IMR-90 (cell line): ENCODE results near the gene RPUSD1. TPM values are rescaled to one million over a fixed set of nuclear protein-coding genes. Genes with fewer than 3 reads are reported as not detected.

Experiments used
- ATAC-seq: fragments of 200-7000 bp; cut with Tn5 transposase; 2 replicates; pipeline ENCODE4 v1.9.1; 2020; ENCODE audit warnings: low read depth, mild to moderate bottlenecking, moderate library complexity
- BruUV-seq: library from RNA; stranded (reverse); fragments of 400-500 nt; replicated peaks from 2 replicates; lab custom pipeline; 2021; lab: Mats Ljungman, UMichigan
- CTCF ChIA-PET: fragments of 300-600 bp; formaldehyde crosslinking; extraction: SDS; loops from one replicate; lab custom pipeline; 2021; ENCODE audit warnings: antibody characterized with exemption; lab: Yijun Ruan, JAX
- POLR2A ChIA-PET: fragments of 300-600 bp; sonication (Branson Sonifier 250); formaldehyde crosslinking; loops from one replicate; lab custom pipeline; 2022; ENCODE audit warnings: antibody characterized with exemption; ENCODE audit not compliant: unreplicated experiment; lab: Charles Lee
- DNase-seq: peaks from one replicate; pipeline ENCODE4 v3.0.0; 2013
- H2AFZ ChIP-seq: replicated peaks from 2 replicates; pipeline ENCODE3; 2013; ENCODE audit warnings: low read length, mild to moderate bottlenecking; ENCODE audit not compliant: poor library complexity
- H2AK5ac ChIP-seq: 2 replicates; pipeline ENCODE4 v1.6.1; 2013; ENCODE audit warnings: low read depth, low read length, inconsistent platforms
- H2AK9ac ChIP-seq: replicated peaks from 2 replicates; pipeline ENCODE3; 2013; ENCODE audit warnings: mild to moderate bottlenecking, low read depth, low read length, moderate library complexity; ENCODE audit not compliant: poor library complexity
- H2BK120ac ChIP-seq: 2 replicates; pipeline ENCODE4 v1.6.1; 2013; ENCODE audit warnings: low read depth, low read length, inconsistent platforms
- H2BK15ac ChIP-seq: 3 replicates; pipeline ENCODE4 v1.6.1; 2013; ENCODE audit warnings: low read depth, low read length, inconsistent platforms
- H2BK20ac ChIP-seq: 2 replicates; pipeline ENCODE4 v1.6.1; 2013; ENCODE audit warnings: low read depth, mild to moderate bottlenecking, inconsistent platforms, low read length, moderate library complexity
- H2BK5ac ChIP-seq: 2 replicates; pipeline ENCODE4 v1.6.1; 2013; ENCODE audit warnings: mild to moderate bottlenecking, low read depth, low read length, inconsistent platforms; ENCODE audit not compliant: poor library complexity, severe bottlenecking
- H3K14ac ChIP-seq: replicated peaks from 2 replicates; pipeline ENCODE4 v1.6.1; 2013; ENCODE audit warnings: low read depth, low read length, inconsistent platforms
- H3K18ac ChIP-seq: 2 replicates; pipeline ENCODE4 v1.6.1; 2013; ENCODE audit warnings: low read depth, low read length, control low read depth
- H3K23ac ChIP-seq: 2 replicates; pipeline ENCODE4 v1.6.1; 2013; ENCODE audit warnings: low read depth, low read length, inconsistent platforms
- H3K27ac ChIP-seq: 2 replicates; pipeline ENCODE4 v1.5.1; 2013; ENCODE audit warnings: mild to moderate bottlenecking, control low read depth, low read length; ENCODE audit not compliant: insufficient read depth
- H3K27me3 ChIP-seq: 2 replicates; pipeline ENCODE4 v1.6.1; 2013; ENCODE audit warnings: low read length; ENCODE audit not compliant: control insufficient read depth, insufficient read depth
- H3K36me3 ChIP-seq: 2 replicates; pipeline ENCODE4 v1.6.1; 2013; ENCODE audit warnings: low read length, mixed read lengths; ENCODE audit not compliant: control insufficient read depth, insufficient read depth
- H3K4ac ChIP-seq: 2 replicates; pipeline ENCODE4 v1.6.1; 2013; ENCODE audit warnings: low read depth, low read length, inconsistent platforms
- H3K4me1 ChIP-seq: 2 replicates; pipeline ENCODE4 v1.6.1; 2013; ENCODE audit warnings: low read length, mixed read lengths; ENCODE audit not compliant: control insufficient read depth, insufficient read depth
- H3K4me2 ChIP-seq: 2 replicates; pipeline ENCODE4 v1.6.1; 2013; ENCODE audit warnings: low read depth, mild to moderate bottlenecking, control low read depth, low read length, moderate library complexity
- H3K4me3 ChIP-seq: 2 replicates; pipeline ENCODE4 v1.5.1; 2013; ENCODE audit warnings: low read depth, mild to moderate bottlenecking, control low read depth, low read length, moderate library complexity; ENCODE audit not compliant: insufficient read depth
- H3K56ac ChIP-seq: 2 replicates; pipeline ENCODE4 v1.6.1; 2013; ENCODE audit warnings: low read length, inconsistent platforms; ENCODE audit not compliant: insufficient read depth; ENCODE audit errors: extremely low read depth
- H3K79me1 ChIP-seq, 2 experiments: 2 replicates each; pipeline ENCODE4 v1.6.1; 2013; ENCODE audit warnings: low read length in 2 of 2, inconsistent platforms in 1 of 2, low read depth in 1 of 2
- H3K9ac ChIP-seq: 2 replicates; pipeline ENCODE4 v1.6.1; 2013; ENCODE audit warnings: low read depth, low read length, control low read depth
- H3K9me1 ChIP-seq: 2 replicates; pipeline ENCODE4 v1.6.1; 2013; ENCODE audit warnings: low read length, inconsistent platforms; ENCODE audit not compliant: insufficient read depth
- H3K9me3 ChIP-seq: 2 replicates; pipeline ENCODE4 v1.6.1; 2013; ENCODE audit warnings: low read length; ENCODE audit not compliant: control insufficient read depth, insufficient read depth
- H4K20me1 ChIP-seq: 2 replicates; pipeline ENCODE4 v1.6.1; 2013; ENCODE audit warnings: low read length, inconsistent platforms; ENCODE audit not compliant: insufficient read depth
- H4K5ac ChIP-seq: 2 replicates; pipeline ENCODE4 v1.6.1; 2013; ENCODE audit warnings: mild to moderate bottlenecking, low read depth, low read length, control low read depth
- H4K8ac ChIP-seq, 2 experiments: 2 replicates each; pipeline ENCODE4 v1.6.1; 2013; ENCODE audit warnings: low read depth in 2 of 2, low read length in 2 of 2, control low read depth in 1 of 2, inconsistent platforms in 1 of 2
- H4K91ac ChIP-seq: 2 replicates; pipeline ENCODE4 v1.6.1; 2013; ENCODE audit warnings: low read depth, low read length, inconsistent platforms; ENCODE audit not compliant: insufficient read depth
- BHLHE40 ChIP-seq: fragments of 150-350 bp; IDR thresholded peaks from 2 replicates; pipeline ENCODE4 v1.6.1; 2016; ENCODE audit warnings: mild to moderate bottlenecking, low read depth, low read length
- CEBPB ChIP-seq: IDR thresholded peaks from 2 replicates; pipeline ENCODE4 v1.6.1; 2012; ENCODE audit warnings: low read depth, low read length, improper control_type of control experiment
- CHD1 ChIP-seq: IDR thresholded peaks from 2 replicates; pipeline ENCODE4 v1.6.1; 2012; ENCODE audit warnings: low read depth, low read length, improper control_type of control experiment
- ELK1 ChIP-seq: fragments of 150-350 bp; IDR thresholded peaks from 2 replicates; pipeline ENCODE4 v1.6.1; 2016; ENCODE audit warnings: low read depth, mild to moderate bottlenecking, low read length, moderate library complexity, borderline replicate concordance
- FOS ChIP-seq: fragments of 150-350 bp; IDR thresholded peaks from 2 replicates; pipeline ENCODE4 v1.6.1; 2016; ENCODE audit warnings: low read depth, low read length
- MAFK ChIP-seq: IDR thresholded peaks from 2 replicates; pipeline ENCODE4 v1.6.1; 2012; ENCODE audit warnings: low read depth, low read length, improper control_type of control experiment
- MAZ ChIP-seq: IDR thresholded peaks from 2 replicates; pipeline ENCODE4 v1.6.1; 2012; ENCODE audit warnings: low read depth, mild to moderate bottlenecking, low read length, improper control_type of control experiment, moderate library complexity, borderline replicate concordance
- MXI1 ChIP-seq: IDR thresholded peaks from 2 replicates; pipeline ENCODE4 v1.6.1; 2012; ENCODE audit warnings: low read depth, mild to moderate bottlenecking, low read length, moderate library complexity, borderline replicate concordance
- NFE2L2 ChIP-seq: fragments of 150-350 bp; IDR thresholded peaks from 2 replicates; pipeline ENCODE4 v1.6.1; 2016; ENCODE audit warnings: low read depth, mild to moderate bottlenecking, low read length
- POLR2A ChIP-seq: IDR thresholded peaks from 2 replicates; pipeline ENCODE4 v1.6.1; 2012; ENCODE audit warnings: mild to moderate bottlenecking, low read depth, low read length
- RAD21 ChIP-seq: IDR thresholded peaks from 2 replicates; pipeline ENCODE4 v1.6.1; 2012; ENCODE audit warnings: low read length, improper control_type of control experiment
- RCOR1 ChIP-seq: IDR thresholded peaks from 2 replicates; pipeline ENCODE4 v1.6.1; 2012; ENCODE audit warnings: mild to moderate bottlenecking, low read length, improper control_type of control experiment; ENCODE audit not compliant: insufficient replicate concordance
- RFX5 ChIP-seq: IDR thresholded peaks from 2 replicates; pipeline ENCODE4 v1.8.0; 2012; ENCODE audit warnings: low read depth, mild to moderate bottlenecking, low read length, moderate library complexity
- SMC3 ChIP-seq: fragments of 150-350 bp; IDR thresholded peaks from 2 replicates; pipeline ENCODE4 v1.6.1; 2016; ENCODE audit warnings: low read depth, mild to moderate bottlenecking, antibody characterized with exemption, low read length, moderate library complexity
- USF2 ChIP-seq: fragments of 150-350 bp; IDR thresholded peaks from 2 replicates; pipeline ENCODE4 v1.6.1; 2017; ENCODE audit warnings: mild to moderate bottlenecking, antibody characterized with exemption, low read length, low read depth
- WGBS, 2 experiments: methylation state at CpG; one replicate each; pipeline versions ENCODE4 v1.1.5 to v1.1.7; 2013; ENCODE audit warnings: missing lambda C conversion rate in 2 of 2; ENCODE audit not compliant: insufficient read length in 1 of 2; ENCODE audit errors: extremely low coverage in 2 of 2; 5-methylcytosine and 5-hydroxymethylcytosine counted together
- dilution Hi-C: fragments of 300-500 bp; cut with HindIII; formaldehyde crosslinking; loops from one replicate; pipeline ENCODE4 v1.14.3; 2018; ENCODE audit warnings: low sequenced_read_pairs; ENCODE audit not compliant: unreplicated experiment
- in situ Hi-C: fragments of 300-500 bp; cut with MboI; formaldehyde crosslinking; loops from 3 replicates; pipeline ENCODE4 v1.14.3; 2019; ENCODE audit warnings: low sequenced_read_pairs, inconsistent platforms, mixed read lengths
- intact Hi-C: fragments of 100-400 bp; cut with micrococcal nuclease; formaldehyde crosslinking; loops from 2 replicates; pipeline ENCODE4 v1.10.0; 2022
- polyA plus RNA-seq, 3 experiments: library from polyadenylated mRNA; depleted of rRNA; stranded (reverse); fragments of >200 nt; gene quantifications; 2 replicates each; pipeline ENCODE4 v1.2.3, GENCODE V29; 2012; ENCODE audit warnings: low replicate concordance in 1 of 3
- total RNA-seq: library from RNA; depleted of rRNA; stranded (reverse); fragments of >200 nt; gene quantifications from 2 replicates; pipeline ENCODE4 v1.2.3, GENCODE V29; 2012
- TF ChIP-seq, protein P1 (sequence below): conservative IDR thresholded peaks from 2 replicates; pipeline ENCODE4 v1.5.1; 2012; ENCODE audit warnings: mild to moderate bottlenecking, low read depth, low read length, improper control_type of control experiment

Gene RPUSD1
- total and polyA plus RNA-seq, 2 of the 4 experiments (the other 2 are of a cell fraction) = 13.1 to 32.3 TPM

- intact Hi-C loops = no loop called here
- Histone ChIP-seq H2BK15ac (no peak overlapping the region), H3K27ac (no peak overlapping the region), H3K9ac (no peak overlapping the region), H3K79me1 (no peaks in the 10 kb centered on the region), H3K4me3 (no peak overlapping the region), H3K18ac (no peak overlapping the region), H4K5ac (no peak overlapping the region), H2AK5ac (no peak overlapping the region), H3K23ac (no peak overlapping the region), H3K4ac (no peak overlapping the region), H3K9me1 (no peaks in the 10 kb centered on the region), H3K9me3 (peaks cover 23% of the 10 kb centered on the region), H2BK5ac (no peak overlapping the region), H2BK20ac (no peak overlapping the region), H2AK9ac (no peak overlapping the region), H3K4me2 (no peak overlapping the region), H3K27me3 (peaks cover under 1% of the 10 kb centered on the region; the same call in 1 of the 2 replicates), H3K14ac (no peak overlapping the region), H3K56ac (no peak overlapping the region), H3K4me1 (no peaks in the 10 kb centered on the region), H3K36me3 (no peaks in the 10 kb centered on the region), H2BK120ac (no peak overlapping the region), H2AFZ (no peak overlapping the region), H4K20me1 (no peaks in the 10 kb centered on the region), H4K8ac (no peak overlapping the region), H4K91ac (no peak overlapping the region)
- in situ Hi-C loops = no loop called here
- ChIA-PET CTCF (no interaction called here), POLR2A (no interaction called here)
- WGBS, 2 experiments = 86% methylated on average over 10 of the region's 35 CpGs; no CpG with 5 or more reads in 1 of the 2 experiments
- dilution Hi-C loops = no loop called here
- DNase-seq (no peak), ATAC-seq (no peak)
- no peak for TF ChIP-seq SMC3
- no peak for TF ChIP-seq RCOR1
- TF ChIP-seq CEBPB = no peak
- no peak for TF ChIP-seq ELK1
- TF ChIP-seq NFE2L2 = no peak
- no peak for TF ChIP-seq MAZ
- TF ChIP-seq FOS = no peak
- no peak for TF ChIP-seq MXI1
- no peak for TF ChIP-seq RAD21
- no peak for TF ChIP-seq RFX5
- no peak for TF ChIP-seq BHLHE40
- TF ChIP-seq CHD1 = no peak
- TF ChIP-seq MAFK = no peak
- TF ChIP-seq USF2 = no peak
- TF ChIP-seq, protein P1, sequence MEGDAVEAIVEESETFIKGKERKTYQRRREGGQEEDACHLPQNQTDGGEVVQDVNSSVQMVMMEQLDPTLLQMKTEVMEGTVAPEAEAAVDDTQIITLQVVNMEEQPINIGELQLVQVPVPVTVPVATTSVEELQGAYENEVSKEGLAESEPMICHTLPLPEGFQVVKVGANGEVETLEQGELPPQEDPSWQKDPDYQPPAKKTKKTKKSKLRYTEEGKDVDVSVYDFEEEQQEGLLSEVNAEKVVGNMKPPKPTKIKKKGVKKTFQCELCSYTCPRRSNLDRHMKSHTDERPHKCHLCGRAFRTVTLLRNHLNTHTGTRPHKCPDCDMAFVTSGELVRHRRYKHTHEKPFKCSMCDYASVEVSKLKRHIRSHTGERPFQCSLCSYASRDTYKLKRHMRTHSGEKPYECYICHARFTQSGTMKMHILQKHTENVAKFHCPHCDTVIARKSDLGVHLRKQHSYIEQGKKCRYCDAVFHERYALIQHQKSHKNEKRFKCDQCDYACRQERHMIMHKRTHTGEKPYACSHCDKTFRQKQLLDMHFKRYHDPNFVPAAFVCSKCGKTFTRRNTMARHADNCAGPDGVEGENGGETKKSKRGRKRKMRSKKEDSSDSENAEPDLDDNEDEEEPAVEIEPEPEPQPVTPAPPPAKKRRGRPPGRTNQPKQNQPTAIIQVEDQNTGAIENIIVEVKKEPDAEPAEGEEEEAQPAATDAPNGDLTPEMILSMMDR = no peak
- no peak for TF ChIP-seq POLR2A
- BruUV-seq = no TSS peak
Measured at GRCh38 chr16:832652-833336, 44.6 kb upstream of the RPUSD1 start.
